GM23248 (cell line): ENCODE measurements around the gene ANTXRL.

Source experiments
- EZH2 ChIP-seq: fragments of 200-600 bp; sonication (generic); IDR thresholded peaks from 2 replicates; pipeline ENCODE4 v1.6.1; 2018; ENCODE audit warnings: antibody characterized with exemption, mild to moderate bottlenecking; ENCODE audit not compliant: insufficient read depth, poor library complexity, severe bottlenecking
- EZH2phosphoT487 ChIP-seq: fragments of 200-600 bp; sonication (generic); IDR thresholded peaks from 2 replicates; pipeline ENCODE4 v1.6.1; 2018; ENCODE audit warnings: antibody characterized with exemption, moderate library complexity, mild to moderate bottlenecking, low read depth; ENCODE audit not compliant: insufficient read depth

DNA sequence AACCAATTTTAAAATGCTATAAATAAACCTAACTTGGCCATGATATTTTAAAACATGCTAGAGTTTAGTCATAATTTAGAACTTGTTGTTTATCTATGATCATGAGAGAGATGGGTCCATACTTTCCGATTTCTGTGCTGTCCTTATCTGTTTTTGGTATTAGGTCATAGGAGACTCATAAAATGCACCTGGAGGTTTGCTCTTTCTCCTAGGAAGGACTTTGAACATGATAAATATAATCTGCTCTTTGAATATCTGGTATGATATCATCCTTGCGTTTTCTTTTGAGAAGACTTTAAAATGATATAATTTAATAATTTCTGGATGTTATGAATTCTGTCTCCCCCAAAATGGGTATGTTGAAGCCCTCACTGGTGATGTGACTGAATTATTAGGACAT lies 9.0 kb upstream of the ANTXRL start:
- TF ChIP-seq EZH2 = no peak
- TF ChIP-seq EZH2phosphoT487 = no peak
